ENCODE data around the gene TRAP1.

- TF ChIP-seq PKNOX1 (IDR thresholded peaks at IDR 0.05) = no peak
- TF ChIP-seq BHLHE40 (IDR thresholded peaks at IDR 0.05; ENCODE audit: borderline replicate concordance) = no peak
- no peak for TF ChIP-seq HDGF (IDR thresholded peaks at IDR 0.05; ENCODE audit: borderline replicate concordance)
- no peak for TF ChIP-seq SP1 (IDR thresholded peaks at IDR 0.05)
- TF ChIP-seq LEF1 (IDR thresholded peaks at IDR 0.05; ENCODE audit: borderline replicate concordance) = no peak
- no peak for TF ChIP-seq FOXA1 (IDR thresholded peaks at IDR 0.05)
- TF ChIP-seq SUZ12 (IDR thresholded peaks at IDR 0.05) = no peak
Measured at GRCh38 chr16:3650631-3651265, 66.6 kb downstream of the TRAP1 start.
